ENCODE data around the gene LINGO4.
A peak's percentile ranks its signal among the peaks of the same experiment; 100 is the strongest.

Gene LINGO4

GRCh38 chr1:151849126-151849525, 43.9 kb upstream of the LINGO4 start:
- no peak for DNase-seq (ENCODE audit: low read depth)
- no peak for TF ChIP-seq CTCF (IDR thresholded peaks at IDR 0.05; ENCODE audit: insufficient read depth, low read depth, low read length, missing control alignments)
- H3K4me3 ChIP-seq (ENCODE audit: low read length), result no peak overlapping the region

- no peak overlapping the region for H3K4me3 ChIP-seq (ENCODE audit: low read length)
- DNase-seq (ENCODE audit: low read depth), result no peak
- no peak for TF ChIP-seq CTCF (IDR thresholded peaks at IDR 0.05; ENCODE audit: insufficient read depth, low read depth, low read length, missing control alignments)
These were observed 42.8 kb upstream of the LINGO4 start for GRCh38 chr1:151847867-151848596.

- no peak for TF ChIP-seq CTCF (IDR thresholded peaks at IDR 0.05; ENCODE audit: insufficient read depth, low read depth, low read length, missing control alignments)
- no peak for DNase-seq (ENCODE audit: low read depth)
- H3K4me3 ChIP-seq (ENCODE audit: low read length), result no peak overlapping the region
These were observed 41.5 kb upstream of the LINGO4 start for GRCh38 chr1:151846686-151847237.

- TF ChIP-seq CTCF (IDR thresholded peaks at IDR 0.05; ENCODE audit: insufficient read depth, low read depth, low read length, missing control alignments), result peak; percentile 25
- no peak overlapping the region for H3K4me3 ChIP-seq (ENCODE audit: low read length)
- peak; percentile 80 for DNase-seq (ENCODE audit: low read depth)
These were observed 40.9 kb upstream of the LINGO4 start for GRCh38 chr1:151846062-151846568.

- no peak for DNase-seq (ENCODE audit: low read depth)
- TF ChIP-seq CTCF (IDR thresholded peaks at IDR 0.05; ENCODE audit: insufficient read depth, low read depth, low read length, missing control alignments), result no peak
- H3K4me3 ChIP-seq (ENCODE audit: low read length), result no peak overlapping the region
These were observed 38.2 kb upstream of the LINGO4 start for GRCh38 chr1:151843398-151843797.

- H3K4me3 ChIP-seq (ENCODE audit: low read length), result no peak overlapping the region
- peak; percentile 43 for DNase-seq (ENCODE audit: low read depth)
- TF ChIP-seq CTCF (IDR thresholded peaks at IDR 0.05; ENCODE audit: insufficient read depth, low read depth, low read length, missing control alignments), result no peak
These were observed 35.9 kb upstream of the LINGO4 start for GRCh38 chr1:151841141-151841540.

Data from epithelial cell of esophagus (primary cell).